Measurements from ENCODE around the gene LITAFD. TPM values are rescaled to one million over a fixed set of nuclear protein-coding genes. Genes with fewer than 3 reads are reported as not detected.
A peak's percentile ranks its signal among the peaks of the same experiment; 100 is the strongest.

The LITAFD gene
- total and polyA plus RNA-seq, 9 of the 15 experiments (the other 6 are each of a cell fraction or from before 2014, with no cell fraction given), result not detected

DNA sequence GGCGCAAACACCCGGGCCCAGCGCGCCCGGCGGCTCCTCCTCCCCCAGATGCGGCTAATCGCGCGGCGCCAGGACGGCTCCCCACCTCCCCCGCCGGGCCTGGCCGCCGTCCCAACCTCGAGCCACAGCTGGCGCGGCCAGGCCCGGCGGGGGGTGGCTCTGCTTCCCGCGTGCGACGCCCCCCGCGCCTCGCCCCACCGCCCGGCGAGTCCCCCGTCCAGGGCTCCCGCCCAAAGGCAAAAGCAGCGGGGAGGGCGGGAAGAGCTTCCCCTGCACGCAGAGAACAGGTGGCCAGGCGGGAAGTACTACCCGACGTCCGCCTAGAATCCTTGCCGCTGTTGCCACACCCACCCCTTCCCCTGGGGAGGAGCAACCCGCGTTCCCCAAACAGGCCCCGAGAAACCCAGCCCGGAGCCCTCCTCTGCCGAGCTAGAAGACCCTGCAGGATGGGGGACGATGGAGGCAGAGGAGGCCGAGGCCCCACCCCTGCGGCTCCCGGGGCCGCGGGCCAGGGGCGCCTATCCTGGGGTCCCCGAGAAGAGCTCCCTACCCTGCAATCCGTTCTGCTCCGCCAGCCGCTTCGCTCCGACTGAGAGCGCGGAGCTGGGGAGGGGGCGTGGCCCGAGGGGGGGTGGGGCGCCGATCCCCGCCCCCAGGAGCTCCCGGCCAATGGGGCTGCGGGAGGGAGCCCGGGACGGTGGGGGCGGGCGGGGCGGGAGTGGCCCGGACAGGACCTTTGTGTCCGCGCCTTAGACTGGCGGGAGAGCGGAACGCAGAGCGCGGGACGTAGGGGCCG, 13.5 kb upstream of the LITAFD start, which contains the start of gene CARHSP1 (continued):
- TF ChIP-seq KLF6 (CRISPR knock-in tag; IDR thresholded peaks at IDR 0.05; ENCODE audit: borderline replicate concordance), result 0 out of 2 replicates have a peak, but pooled peaks have one; percentile 21
- TF ChIP-seq MTA2 (IDR thresholded peaks at IDR 0.05; ENCODE audit: low read depth), result peak; percentile 39; the same call in 1 of the 2 replicates
- TF ChIP-seq, protein P1, sequence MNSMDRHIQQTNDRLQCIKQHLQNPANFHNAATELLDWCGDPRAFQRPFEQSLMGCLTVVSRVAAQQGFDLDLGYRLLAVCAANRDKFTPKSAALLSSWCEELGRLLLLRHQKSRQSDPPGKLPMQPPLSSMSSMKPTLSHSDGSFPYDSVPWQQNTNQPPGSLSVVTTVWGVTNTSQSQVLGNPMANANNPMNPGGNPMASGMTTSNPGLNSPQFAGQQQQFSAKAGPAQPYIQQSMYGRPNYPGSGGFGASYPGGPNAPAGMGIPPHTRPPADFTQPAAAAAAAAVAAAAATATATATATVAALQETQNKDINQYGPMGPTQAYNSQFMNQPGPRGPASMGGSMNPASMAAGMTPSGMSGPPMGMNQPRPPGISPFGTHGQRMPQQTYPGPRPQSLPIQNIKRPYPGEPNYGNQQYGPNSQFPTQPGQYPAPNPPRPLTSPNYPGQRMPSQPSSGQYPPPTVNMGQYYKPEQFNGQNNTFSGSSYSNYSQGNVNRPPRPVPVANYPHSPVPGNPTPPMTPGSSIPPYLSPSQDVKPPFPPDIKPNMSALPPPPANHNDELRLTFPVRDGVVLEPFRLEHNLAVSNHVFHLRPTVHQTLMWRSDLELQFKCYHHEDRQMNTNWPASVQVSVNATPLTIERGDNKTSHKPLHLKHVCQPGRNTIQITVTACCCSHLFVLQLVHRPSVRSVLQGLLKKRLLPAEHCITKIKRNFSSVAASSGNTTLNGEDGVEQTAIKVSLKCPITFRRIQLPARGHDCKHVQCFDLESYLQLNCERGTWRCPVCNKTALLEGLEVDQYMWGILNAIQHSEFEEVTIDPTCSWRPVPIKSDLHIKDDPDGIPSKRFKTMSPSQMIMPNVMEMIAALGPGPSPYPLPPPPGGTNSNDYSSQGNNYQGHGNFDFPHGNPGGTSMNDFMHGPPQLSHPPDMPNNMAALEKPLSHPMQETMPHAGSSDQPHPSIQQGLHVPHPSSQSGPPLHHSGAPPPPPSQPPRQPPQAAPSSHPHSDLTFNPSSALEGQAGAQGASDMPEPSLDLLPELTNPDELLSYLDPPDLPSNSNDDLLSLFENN (IDR thresholded peaks at IDR 0.05; ENCODE audit: low read depth in 2 of 2, low read length in 2 of 2), result peak in 1 of 2 experiments; percentile 87; a peak in 2 of 4 replicates
- TF ChIP-seq, protein P2, sequence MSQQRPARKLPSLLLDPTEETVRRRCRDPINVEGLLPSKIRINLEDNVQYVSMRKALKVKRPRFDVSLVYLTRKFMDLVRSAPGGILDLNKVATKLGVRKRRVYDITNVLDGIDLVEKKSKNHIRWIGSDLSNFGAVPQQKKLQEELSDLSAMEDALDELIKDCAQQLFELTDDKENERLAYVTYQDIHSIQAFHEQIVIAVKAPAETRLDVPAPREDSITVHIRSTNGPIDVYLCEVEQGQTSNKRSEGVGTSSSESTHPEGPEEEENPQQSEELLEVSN (IDR thresholded peaks at IDR 0.05; ENCODE audit: borderline replicate concordance in 1 of 2, extremely low read depth in 1 of 2, insufficient read depth in 1 of 2, insufficient read length in 1 of 2, low read depth in 1 of 2, low read length in 1 of 2, poor library complexity in 1 of 2, severe bottlenecking in 1 of 2), result peak; percentile 93 to 98
- no peak for TF ChIP-seq ZNF57 (CRISPR knock-in tag; IDR thresholded peaks at IDR 0.05)
- peak; percentile 69; the same call in 1 of the 2 replicates for TF ChIP-seq POLR2H (tag; IDR thresholded peaks at IDR 0.05; ENCODE audit: low read depth)
- 0 out of 2 replicates have a peak, but pooled peaks have one; percentile 30 for TF ChIP-seq MTA3 (IDR thresholded peaks at IDR 0.05; ENCODE audit: borderline replicate concordance)
- TF ChIP-seq, protein P3, sequence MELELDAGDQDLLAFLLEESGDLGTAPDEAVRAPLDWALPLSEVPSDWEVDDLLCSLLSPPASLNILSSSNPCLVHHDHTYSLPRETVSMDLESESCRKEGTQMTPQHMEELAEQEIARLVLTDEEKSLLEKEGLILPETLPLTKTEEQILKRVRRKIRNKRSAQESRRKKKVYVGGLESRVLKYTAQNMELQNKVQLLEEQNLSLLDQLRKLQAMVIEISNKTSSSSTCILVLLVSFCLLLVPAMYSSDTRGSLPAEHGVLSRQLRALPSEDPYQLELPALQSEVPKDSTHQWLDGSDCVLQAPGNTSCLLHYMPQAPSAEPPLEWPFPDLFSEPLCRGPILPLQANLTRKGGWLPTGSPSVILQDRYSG (tag; conservative IDR thresholded peaks at IDR 0.05; ENCODE audit: low read depth), result no peak
- peak; percentile 70 for TF ChIP-seq EP400 (IDR thresholded peaks at IDR 0.05)
- TF ChIP-seq ZNF174 (CRISPR knock-in tag; IDR thresholded peaks at IDR 0.05), result no peak
- peak; percentile 71 for TF ChIP-seq RB1 (IDR thresholded peaks at IDR 0.05; ENCODE audit: low read depth)
- TF ChIP-seq ZNF764 (CRISPR knock-in tag; IDR thresholded peaks at IDR 0.05; ENCODE audit: low read depth), result no peak
- TF ChIP-seq STAT5B (CRISPR knock-in tag; IDR thresholded peaks at IDR 0.05), result no peak
- TF ChIP-seq MIER1 (IDR thresholded peaks at IDR 0.05; ENCODE audit: low read depth), result no peak
